ENCODE data around the gene IGSF3.

- TF ChIP-seq, protein P1, sequence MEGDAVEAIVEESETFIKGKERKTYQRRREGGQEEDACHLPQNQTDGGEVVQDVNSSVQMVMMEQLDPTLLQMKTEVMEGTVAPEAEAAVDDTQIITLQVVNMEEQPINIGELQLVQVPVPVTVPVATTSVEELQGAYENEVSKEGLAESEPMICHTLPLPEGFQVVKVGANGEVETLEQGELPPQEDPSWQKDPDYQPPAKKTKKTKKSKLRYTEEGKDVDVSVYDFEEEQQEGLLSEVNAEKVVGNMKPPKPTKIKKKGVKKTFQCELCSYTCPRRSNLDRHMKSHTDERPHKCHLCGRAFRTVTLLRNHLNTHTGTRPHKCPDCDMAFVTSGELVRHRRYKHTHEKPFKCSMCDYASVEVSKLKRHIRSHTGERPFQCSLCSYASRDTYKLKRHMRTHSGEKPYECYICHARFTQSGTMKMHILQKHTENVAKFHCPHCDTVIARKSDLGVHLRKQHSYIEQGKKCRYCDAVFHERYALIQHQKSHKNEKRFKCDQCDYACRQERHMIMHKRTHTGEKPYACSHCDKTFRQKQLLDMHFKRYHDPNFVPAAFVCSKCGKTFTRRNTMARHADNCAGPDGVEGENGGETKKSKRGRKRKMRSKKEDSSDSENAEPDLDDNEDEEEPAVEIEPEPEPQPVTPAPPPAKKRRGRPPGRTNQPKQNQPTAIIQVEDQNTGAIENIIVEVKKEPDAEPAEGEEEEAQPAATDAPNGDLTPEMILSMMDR (conservative IDR thresholded peaks at IDR 0.05): no peak
- no peak for TF ChIP-seq EZH2 (IDR thresholded peaks at IDR 0.05; ENCODE audit: low read depth)
These were observed 23.4 kb upstream of the IGSF3 start for GRCh38 chr1:116690849-116691406.
